ENCODE measurements around the gene NR2F1-AS1. TPM values are rescaled to one million over a fixed set of nuclear protein-coding genes. Genes with fewer than 3 reads are reported as not detected.

The NR2F1-AS1 gene
- total and polyA plus RNA-seq, 9 of the 15 experiments (the other 6 are each of a cell fraction or from before 2014, with no cell fraction given) = not detected

GRCh38 chr5:93402451-93402850 lies 178.6 kb downstream of the NR2F1-AS1 start (continued):
- TF ChIP-seq MEIS2 (IDR thresholded peaks at IDR 0.05; ENCODE audit: partially characterized antibody) (no peak), FOXP4 (CRISPR knock-in tag; IDR thresholded peaks at IDR 0.05; ENCODE audit: borderline replicate concordance) (no peak), SREBF2 (CRISPR knock-in tag; IDR thresholded peaks at IDR 0.05) (no peak), MAFG (tag; conservative IDR thresholded peaks at IDR 0.05) (no peak), RBFOX2 (IDR thresholded peaks at IDR 0.05; ENCODE audit: low read depth, low read length) (no peak), ZNF766 (CRISPR knock-in tag; conservative IDR thresholded peaks at IDR 0.05) (no peak), NONO (IDR thresholded peaks at IDR 0.05; ENCODE audit: low read depth in 2 of 2, low read length in 1 of 2) (no peak), FOXK1 (CRISPR knock-in tag; IDR thresholded peaks at IDR 0.05; ENCODE audit: borderline replicate concordance) (no peak), FUS (optimal IDR thresholded peaks at IDR 0.05; ENCODE audit: low read depth, low read length) (no peak)
- TF ChIP-seq, protein P1, sequence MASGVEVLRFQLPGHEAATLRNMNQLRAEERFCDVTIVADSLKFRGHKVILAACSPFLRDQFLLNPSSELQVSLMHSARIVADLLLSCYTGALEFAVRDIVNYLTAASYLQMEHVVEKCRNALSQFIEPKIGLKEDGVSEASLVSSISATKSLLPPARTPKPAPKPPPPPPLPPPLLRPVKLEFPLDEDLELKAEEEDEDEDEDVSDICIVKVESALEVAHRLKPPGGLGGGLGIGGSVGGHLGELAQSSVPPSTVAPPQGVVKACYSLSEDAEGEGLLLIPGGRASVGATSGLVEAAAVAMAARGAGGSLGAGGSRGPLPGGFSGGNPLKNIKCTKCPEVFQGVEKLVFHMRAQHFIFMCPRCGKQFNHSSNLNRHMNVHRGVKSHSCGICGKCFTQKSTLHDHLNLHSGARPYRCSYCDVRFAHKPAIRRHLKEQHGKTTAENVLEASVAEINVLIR (CRISPR knock-in tag; IDR thresholded peaks at IDR 0.05) = no peak
- TF ChIP-seq, protein P2, sequence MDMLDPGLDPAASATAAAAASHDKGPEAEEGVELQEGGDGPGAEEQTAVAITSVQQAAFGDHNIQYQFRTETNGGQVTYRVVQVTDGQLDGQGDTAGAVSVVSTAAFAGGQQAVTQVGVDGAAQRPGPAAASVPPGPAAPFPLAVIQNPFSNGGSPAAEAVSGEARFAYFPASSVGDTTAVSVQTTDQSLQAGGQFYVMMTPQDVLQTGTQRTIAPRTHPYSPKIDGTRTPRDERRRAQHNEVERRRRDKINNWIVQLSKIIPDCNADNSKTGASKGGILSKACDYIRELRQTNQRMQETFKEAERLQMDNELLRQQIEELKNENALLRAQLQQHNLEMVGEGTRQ (CRISPR knock-in tag; IDR thresholded peaks at IDR 0.05) = no peak
- TF ChIP-seq, protein P3, sequence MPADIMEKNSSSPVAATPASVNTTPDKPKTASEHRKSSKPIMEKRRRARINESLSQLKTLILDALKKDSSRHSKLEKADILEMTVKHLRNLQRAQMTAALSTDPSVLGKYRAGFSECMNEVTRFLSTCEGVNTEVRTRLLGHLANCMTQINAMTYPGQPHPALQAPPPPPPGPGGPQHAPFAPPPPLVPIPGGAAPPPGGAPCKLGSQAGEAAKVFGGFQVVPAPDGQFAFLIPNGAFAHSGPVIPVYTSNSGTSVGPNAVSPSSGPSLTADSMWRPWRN (IDR thresholded peaks at IDR 0.05; ENCODE audit: low read depth) = no peak

Measured in K562 (cell line).